ENCODE measurements around the gene KCNK15. TPM values are rescaled to one million over a fixed set of nuclear protein-coding genes. Genes with fewer than 3 reads are reported as not detected.
A peak's percentile ranks its signal among the peaks of the same experiment; 100 is the strongest.
"Not testable (repeated sequence)": the region's sequence is repeated elsewhere in the genome, so short reads cannot be mapped to it uniquely, and the experiment has no call there.

Gene KCNK15
- polyA plus RNA-seq (ENCODE audit: low read depth in 6 of 6), result not detected

- peak within 1 kb of the TSS; percentile 47 to 85 (median 69) for H3K4me3 Mint-ChIP-seq
- H3K9me3 Mint-ChIP-seq, result no peaks in the 10 kb centered on the region
- no peaks in the 10 kb centered on the region for H3K36me3 Mint-ChIP-seq
- ATAC-seq (ENCODE audit: low read depth in 2 of 2), result peak; percentile 67 to 71
- H3K27me3 Mint-ChIP-seq, result peaks cover 52 to 77% (median 76%) of the 10 kb centered on the region in 3 donors
- peak; percentile 8 for DNase-seq
- peaks cover 6 to 13% (median 10%) of the 10 kb centered on the region in 3 donors for H3K4me1 Mint-ChIP-seq
- peak within 1 kb of the TSS in 2 of 6 donors; percentile 42 to 79 for H3K27ac Mint-ChIP-seq
Observed at GRCh38 chr20:44745598-44746366, at the start of gene KCNK15. KCNK15 (plus strand) TSS chr20:44745865; CDS start chr20:44745911, 46 bp downstream.

- no peak for ATAC-seq (ENCODE audit: low read depth in 2 of 2)
- Mint-ChIP-seq H3K36me3 (no peaks in the 10 kb centered on the region), H3K4me3 (no peak overlapping the region), H3K27ac (no peak overlapping the region), H3K4me1 (no peaks in the 10 kb centered on the region), H3K27me3 (no peaks in the 10 kb centered on the region), H3K9me3 (peaks cover 0 to 7% (median 0%) of the 10 kb centered on the region in 7 donors)
- no peak for DNase-seq
Observed at GRCh38 chr20:44696315-44696714, 49.4 kb upstream of the KCNK15 start.

- not testable (repeated sequence) for DNase-seq
Observed at GRCh38 chr20:44697041-44697440, 48.6 kb upstream of the KCNK15 start.

GRCh38 chr20:44698351-44698750 is 47.3 kb upstream of the KCNK15 start:
- Mint-ChIP-seq H3K4me1 (peaks cover 0 to 10% (median 0%) of the 10 kb centered on the region in 3 donors), H3K27ac (no peak overlapping the region), H3K36me3 (no peaks in the 10 kb centered on the region), H3K4me3 (no peak overlapping the region), H3K9me3 (no peaks in the 10 kb centered on the region), H3K27me3 (peaks cover 0 to 4% (median 0%) of the 10 kb centered on the region in 3 donors)
- no peak for DNase-seq
- no peak for ATAC-seq (ENCODE audit: low read depth in 2 of 2)

More at GRCh38 chr20:44697041-44697440, 48.6 kb upstream of the KCNK15 start:
- not testable (repeated sequence) for H3K9me3 Mint-ChIP-seq; H3K36me3 Mint-ChIP-seq; H3K27me3 Mint-ChIP-seq; ATAC-seq (ENCODE audit: low read depth in 2 of 2); H3K4me1 Mint-ChIP-seq
- H3K4me3 Mint-ChIP-seq, result peak overlapping the region in 2 of 8 donors; percentile 41
- H3K27ac Mint-ChIP-seq, result peak overlapping the region in 1 of 6 donors; percentile 56

DNA sequence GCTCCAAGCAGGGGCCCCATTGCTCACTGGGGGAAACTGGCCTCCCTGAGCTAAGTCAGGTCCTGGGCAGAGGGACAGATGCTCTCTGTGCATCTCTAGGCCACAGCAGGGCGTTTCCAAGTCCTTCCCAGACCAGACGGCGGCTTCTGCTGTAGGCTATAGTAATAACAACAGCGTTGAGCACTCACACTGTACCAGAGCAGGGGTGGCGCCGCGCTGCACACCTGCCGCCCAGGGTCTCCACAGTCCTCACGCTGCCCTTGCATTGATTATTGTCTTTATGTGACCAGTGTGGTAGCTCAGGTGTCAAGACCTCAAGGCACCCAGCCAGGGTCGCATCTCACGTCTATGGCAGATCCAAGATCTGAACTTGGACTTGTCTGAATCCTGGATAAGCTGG is 45.4 kb upstream of the KCNK15 start:
- Mint-ChIP-seq H3K27me3 (peaks cover 0 to 8% (median 0%) of the 10 kb centered on the region in 3 donors), H3K9me3 (no peaks in the 10 kb centered on the region)

GRCh38 chr20:44701118-44701857 is 44.4 kb upstream of the KCNK15 start:
- Mint-ChIP-seq H3K36me3 (no peaks in the 10 kb centered on the region), H3K27ac (no peak overlapping the region), H3K9me3 (no peaks in the 10 kb centered on the region), H3K4me1 (peaks cover 0 to 12% (median 0%) of the 10 kb centered on the region in 3 donors), H3K4me3 (no peak overlapping the region), H3K27me3 (peaks cover 0 to 10% (median 0%) of the 10 kb centered on the region in 3 donors)
- ATAC-seq (ENCODE audit: low read depth in 2 of 2) (no peak), DNase-seq (no peak)

More for the DNA sequence above, 45.4 kb upstream of the KCNK15 start:
- H3K4me3 Mint-ChIP-seq, result peak overlapping the region in 1 of 8 donors; percentile 66
- H3K36me3 Mint-ChIP-seq, result no peaks in the 10 kb centered on the region
- H3K4me1 Mint-ChIP-seq, result peaks cover 0 to 12% (median 0%) of the 10 kb centered on the region in 3 donors
- ATAC-seq (ENCODE audit: low read depth in 2 of 2), result no peak
- H3K27ac Mint-ChIP-seq, result peak overlapping the region in 1 of 6 donors; percentile 84
- DNase-seq, result no peak

DNA sequence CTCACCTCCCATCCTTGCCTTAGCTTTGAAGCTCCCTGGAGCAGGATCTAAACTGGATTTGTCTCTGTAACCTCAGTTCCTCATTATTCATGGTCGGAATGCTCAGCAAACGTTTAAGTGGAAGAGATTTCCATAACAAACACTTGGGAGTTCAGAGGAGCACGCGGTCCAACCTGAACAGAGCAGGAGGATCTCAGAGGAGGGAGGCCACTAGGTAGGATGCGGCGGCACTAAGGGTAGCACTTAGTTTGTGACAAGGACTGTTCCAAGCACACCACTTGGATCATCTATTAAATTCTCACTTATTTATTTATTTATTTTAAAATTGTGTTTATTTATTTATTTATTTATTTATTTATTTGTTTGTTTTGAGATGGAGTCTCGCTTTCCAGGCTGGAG is 43.8 kb upstream of the KCNK15 start:
- Mint-ChIP-seq H3K27ac (no peak overlapping the region), H3K36me3 (no peaks in the 10 kb centered on the region), H3K27me3 (peaks cover 0 to 10% (median 0%) of the 10 kb centered on the region in 3 donors), H3K9me3 (no peaks in the 10 kb centered on the region), H3K4me1 (peaks cover 0 to 12% (median 0%) of the 10 kb centered on the region in 3 donors), H3K4me3 (no peak overlapping the region)
- DNase-seq, result no peak
- no peak for ATAC-seq (ENCODE audit: low read depth in 2 of 2)

- H3K27ac Mint-ChIP-seq, result peak overlapping the region in 1 of 6 donors; percentile 32
- peaks cover 0 to 12% (median 0%) of the 10 kb centered on the region in 3 donors for H3K4me1 Mint-ChIP-seq
- no peak for DNase-seq
- no peaks in the 10 kb centered on the region for H3K9me3 Mint-ChIP-seq
- peaks cover 0 to 10% (median 0%) of the 10 kb centered on the region in 3 donors for H3K27me3 Mint-ChIP-seq
- no peak overlapping the region for H3K4me3 Mint-ChIP-seq
- H3K36me3 Mint-ChIP-seq, result no peaks in the 10 kb centered on the region
- ATAC-seq (ENCODE audit: low read depth in 2 of 2), result no peak
Observed at GRCh38 chr20:44702776-44703175, 42.9 kb upstream of the KCNK15 start.

DNA sequence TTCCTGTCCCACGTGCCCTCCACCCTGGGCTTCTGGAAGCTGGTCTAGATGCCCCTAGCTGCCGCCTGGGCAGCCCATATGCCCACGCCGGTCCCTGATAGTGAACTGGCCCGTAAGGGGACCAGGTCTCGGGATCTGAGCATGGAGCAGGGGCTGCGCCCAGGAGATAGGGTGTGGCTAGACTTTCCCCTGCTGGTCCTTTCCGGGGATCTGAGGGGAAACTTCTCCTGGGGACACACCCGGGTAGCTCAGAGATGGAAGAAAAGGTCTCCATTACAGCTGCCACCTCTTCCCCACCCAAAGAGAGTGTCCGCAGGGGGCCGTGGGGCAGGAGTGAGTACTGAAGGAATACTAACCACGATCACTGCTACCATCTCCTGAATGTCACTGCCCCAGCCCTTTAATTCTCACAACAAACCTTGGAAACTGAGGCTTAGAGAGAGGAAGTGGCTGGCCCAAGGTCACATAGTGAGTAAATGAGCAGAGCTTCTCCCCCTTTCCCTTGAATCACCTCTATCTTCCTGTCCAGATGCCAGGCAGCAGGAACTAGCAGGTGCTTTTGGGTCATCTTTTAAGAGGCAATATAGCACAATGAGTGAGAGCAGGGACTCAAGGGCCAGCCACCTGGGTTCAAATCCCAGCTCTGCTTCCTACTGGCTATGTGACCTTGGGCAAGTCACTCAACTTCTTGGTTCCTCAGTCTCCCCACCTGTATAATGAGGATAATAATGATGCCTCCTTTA is 42.3 kb upstream of the KCNK15 start:
- peaks cover 0 to 10% (median 0%) of the 10 kb centered on the region in 3 donors for H3K27me3 Mint-ChIP-seq
- no peak for ATAC-seq (ENCODE audit: low read depth in 2 of 2)
- peaks cover 0 to 12% (median 0%) of the 10 kb centered on the region in 3 donors for H3K4me1 Mint-ChIP-seq
- H3K4me3 Mint-ChIP-seq, result no peak overlapping the region
- no peaks in the 10 kb centered on the region for H3K36me3 Mint-ChIP-seq
- DNase-seq, result no peak
- H3K27ac Mint-ChIP-seq, result peak overlapping the region in 2 of 6 donors; percentile 20 to 33
- H3K9me3 Mint-ChIP-seq, result no peaks in the 10 kb centered on the region

GRCh38 chr20:44703956-44704488 is 41.6 kb upstream of the KCNK15 start:
- H3K4me1 Mint-ChIP-seq, result peaks cover 0 to 12% (median 0%) of the 10 kb centered on the region in 3 donors
- ATAC-seq (ENCODE audit: low read depth in 2 of 2) (no peak), DNase-seq (no peak)
- no peaks in the 10 kb centered on the region for H3K36me3 Mint-ChIP-seq
- no peaks in the 10 kb centered on the region for H3K9me3 Mint-ChIP-seq
- H3K27ac Mint-ChIP-seq, result peak overlapping the region in 2 of 6 donors; percentile 59 to 70
- no peak overlapping the region for H3K4me3 Mint-ChIP-seq
- peaks cover 0 to 10% (median 0%) of the 10 kb centered on the region in 3 donors for H3K27me3 Mint-ChIP-seq

- ATAC-seq (ENCODE audit: low read depth in 2 of 2) (no peak), DNase-seq (no peak)
- Mint-ChIP-seq H3K9me3 (no peaks in the 10 kb centered on the region), H3K4me1 (peaks cover 0 to 12% (median 0%) of the 10 kb centered on the region in 3 donors), H3K27me3 (peaks cover 0 to 10% (median 0%) of the 10 kb centered on the region in 3 donors), H3K27ac (no peak overlapping the region), H3K4me3 (no peak overlapping the region), H3K36me3 (no peaks in the 10 kb centered on the region)
Observed at GRCh38 chr20:44704551-44704971, 41.1 kb upstream of the KCNK15 start.

DNA sequence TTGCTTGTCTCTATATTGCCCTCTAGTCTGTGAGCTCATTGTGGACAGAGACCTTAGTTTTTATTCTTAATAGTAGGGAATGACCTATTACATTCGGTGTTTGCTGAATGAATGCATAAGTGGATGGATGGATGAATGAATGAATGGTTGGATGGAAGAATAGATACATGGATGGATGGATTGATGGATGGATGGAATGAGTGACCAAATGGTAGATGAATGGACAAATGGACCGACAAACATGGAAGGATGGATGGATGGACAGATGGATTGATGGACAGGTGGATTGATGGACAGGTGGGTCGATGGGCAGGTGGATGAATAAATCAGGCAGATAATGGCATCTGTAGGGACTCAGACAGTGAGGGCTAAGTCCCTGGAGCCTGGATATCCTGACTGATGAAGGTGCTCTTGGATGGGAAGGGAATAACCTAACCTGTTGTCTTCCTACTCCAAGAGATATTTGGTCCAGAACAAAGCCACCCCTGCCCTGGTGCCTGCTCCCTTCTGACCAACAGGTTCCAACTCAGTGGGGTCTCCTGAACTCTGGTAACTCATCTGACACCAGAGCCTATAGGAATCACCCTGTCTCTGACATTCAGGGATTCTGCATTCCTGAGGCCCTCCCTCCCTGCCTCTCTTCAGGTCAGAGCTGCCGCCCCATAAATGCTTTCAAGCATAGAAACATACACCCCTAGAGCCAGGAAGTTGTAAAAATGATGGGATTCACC is 40.1 kb upstream of the KCNK15 start:
- H3K4me1 Mint-ChIP-seq, result peaks cover 0 to 12% (median 0%) of the 10 kb centered on the region in 3 donors
- no peak overlapping the region for H3K4me3 Mint-ChIP-seq
- H3K27ac Mint-ChIP-seq, result no peak overlapping the region
- no peaks in the 10 kb centered on the region for H3K9me3 Mint-ChIP-seq
- DNase-seq (no peak), ATAC-seq (ENCODE audit: low read depth in 2 of 2) (no peak)
- no peaks in the 10 kb centered on the region for H3K36me3 Mint-ChIP-seq
- H3K27me3 Mint-ChIP-seq, result peaks cover 0 to 10% (median 0%) of the 10 kb centered on the region in 3 donors

Measured in naive B cell (primary cell).